ENCODE data around the gene ADM2. TPM values are rescaled to one million over a fixed set of nuclear protein-coding genes. Genes with fewer than 3 reads are reported as not detected.

Gene ADM2
- total RNA-seq, 1 experiment from 2014 or later: 10.9 TPM

GRCh38 chr22:50507991-50508884 is 26.9 kb downstream of the ADM2 start, which contains the start of gene NCAPH2 (continued):
- TF ChIP-seq HMGXB4 (CRISPR knock-in tag; IDR thresholded peaks at IDR 0.05) (no peak), ESRRA (CRISPR knock-in tag; IDR thresholded peaks at IDR 0.05; ENCODE audit: borderline replicate concordance) (no peak), NR1H2 (CRISPR knock-in tag; IDR thresholded peaks at IDR 0.05) (no peak), SOX15 (CRISPR knock-in tag; IDR thresholded peaks at IDR 0.05) (no peak), MYBL2 (CRISPR knock-in tag; IDR thresholded peaks at IDR 0.05) (peak; percentile 76; the same call in 1 of the 2 replicates), JUN (CRISPR knock-in tag; IDR thresholded peaks at IDR 0.05) (no peak), CBFB (CRISPR knock-in tag; IDR thresholded peaks at IDR 0.05; ENCODE audit: low read depth) (no peak), FOXJ3 (CRISPR knock-in tag; IDR thresholded peaks at IDR 0.05; ENCODE audit: borderline replicate concordance) (no peak), USF2 (CRISPR knock-in tag; IDR thresholded peaks at IDR 0.05) (peak; percentile 21; the same call in 1 of the 2 replicates), FOXP1 (CRISPR knock-in tag; IDR thresholded peaks at IDR 0.05; ENCODE audit: borderline replicate concordance) (peak; percentile 74; the same call in 1 of the 2 replicates), ZNF232 (CRISPR knock-in tag; IDR thresholded peaks at IDR 0.05) (peak; percentile 71; the same call in 1 of the 2 replicates), ZNF423 (CRISPR knock-in tag; IDR thresholded peaks at IDR 0.05) (no peak), ATF1 (CRISPR knock-in tag; IDR thresholded peaks at IDR 0.05) (peak; percentile 43; the same call in 1 of the 2 replicates), CREB1 (CRISPR knock-in tag; IDR thresholded peaks at IDR 0.05) (peak; percentile 63; the same call in 1 of the 2 replicates), CREM (CRISPR knock-in tag; IDR thresholded peaks at IDR 0.05) (peak; percentile 97), ZNF281 (CRISPR knock-in tag; IDR thresholded peaks at IDR 0.05) (no peak), ZNF512 (CRISPR knock-in tag; IDR thresholded peaks at IDR 0.05; ENCODE audit: borderline replicate concordance) (no peak), ZNF219 (CRISPR knock-in tag; IDR thresholded peaks at IDR 0.05; ENCODE audit: borderline replicate concordance) (no peak), NFE2L1 (CRISPR knock-in tag; IDR thresholded peaks at IDR 0.05) (peak; percentile 89), SMAD3 (CRISPR knock-in tag; IDR thresholded peaks at IDR 0.05; ENCODE audit: borderline replicate concordance) (0 out of 2 replicates have a peak, but pooled peaks have one; percentile 43)
- TF ChIP-seq, protein P1, sequence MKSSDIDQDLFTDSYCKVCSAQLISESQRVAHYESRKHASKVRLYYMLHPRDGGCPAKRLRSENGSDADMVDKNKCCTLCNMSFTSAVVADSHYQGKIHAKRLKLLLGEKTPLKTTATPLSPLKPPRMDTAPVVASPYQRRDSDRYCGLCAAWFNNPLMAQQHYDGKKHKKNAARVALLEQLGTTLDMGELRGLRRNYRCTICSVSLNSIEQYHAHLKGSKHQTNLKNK (CRISPR knock-in tag; IDR thresholded peaks at IDR 0.05): no peak
- TF ChIP-seq, protein P2, sequence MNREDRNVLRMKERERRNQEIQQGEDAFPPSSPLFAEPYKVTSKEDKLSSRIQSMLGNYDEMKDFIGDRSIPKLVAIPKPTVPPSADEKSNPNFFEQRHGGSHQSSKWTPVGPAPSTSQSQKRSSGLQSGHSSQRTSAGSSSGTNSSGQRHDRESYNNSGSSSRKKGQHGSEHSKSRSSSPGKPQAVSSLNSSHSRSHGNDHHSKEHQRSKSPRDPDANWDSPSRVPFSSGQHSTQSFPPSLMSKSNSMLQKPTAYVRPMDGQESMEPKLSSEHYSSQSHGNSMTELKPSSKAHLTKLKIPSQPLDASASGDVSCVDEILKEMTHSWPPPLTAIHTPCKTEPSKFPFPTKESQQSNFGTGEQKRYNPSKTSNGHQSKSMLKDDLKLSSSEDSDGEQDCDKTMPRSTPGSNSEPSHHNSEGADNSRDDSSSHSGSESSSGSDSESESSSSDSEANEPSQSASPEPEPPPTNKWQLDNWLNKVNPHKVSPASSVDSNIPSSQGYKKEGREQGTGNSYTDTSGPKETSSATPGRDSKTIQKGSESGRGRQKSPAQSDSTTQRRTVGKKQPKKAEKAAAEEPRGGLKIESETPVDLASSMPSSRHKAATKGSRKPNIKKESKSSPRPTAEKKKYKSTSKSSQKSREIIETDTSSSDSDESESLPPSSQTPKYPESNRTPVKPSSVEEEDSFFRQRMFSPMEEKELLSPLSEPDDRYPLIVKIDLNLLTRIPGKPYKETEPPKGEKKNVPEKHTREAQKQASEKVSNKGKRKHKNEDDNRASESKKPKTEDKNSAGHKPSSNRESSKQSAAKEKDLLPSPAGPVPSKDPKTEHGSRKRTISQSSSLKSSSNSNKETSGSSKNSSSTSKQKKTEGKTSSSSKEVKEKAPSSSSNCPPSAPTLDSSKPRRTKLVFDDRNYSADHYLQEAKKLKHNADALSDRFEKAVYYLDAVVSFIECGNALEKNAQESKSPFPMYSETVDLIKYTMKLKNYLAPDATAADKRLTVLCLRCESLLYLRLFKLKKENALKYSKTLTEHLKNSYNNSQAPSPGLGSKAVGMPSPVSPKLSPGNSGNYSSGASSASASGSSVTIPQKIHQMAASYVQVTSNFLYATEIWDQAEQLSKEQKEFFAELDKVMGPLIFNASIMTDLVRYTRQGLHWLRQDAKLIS (CRISPR knock-in tag; IDR thresholded peaks at IDR 0.05; ENCODE audit: borderline replicate concordance): no peak
- TF ChIP-seq, protein P3, sequence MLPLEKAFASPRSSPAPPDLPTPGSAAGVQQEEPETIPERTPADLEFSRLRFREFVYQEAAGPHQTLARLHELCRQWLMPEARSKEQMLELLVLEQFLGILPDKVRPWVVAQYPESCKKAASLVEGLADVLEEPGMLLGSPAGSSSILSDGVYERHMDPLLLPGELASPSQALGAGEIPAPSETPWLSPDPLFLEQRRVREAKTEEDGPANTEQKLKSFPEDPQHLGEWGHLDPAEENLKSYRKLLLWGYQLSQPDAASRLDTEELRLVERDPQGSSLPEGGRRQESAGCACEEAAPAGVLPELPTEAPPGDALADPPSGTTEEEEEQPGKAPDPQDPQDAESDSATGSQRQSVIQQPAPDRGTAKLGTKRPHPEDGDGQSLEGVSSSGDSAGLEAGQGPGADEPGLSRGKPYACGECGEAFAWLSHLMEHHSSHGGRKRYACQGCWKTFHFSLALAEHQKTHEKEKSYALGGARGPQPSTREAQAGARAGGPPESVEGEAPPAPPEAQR (CRISPR knock-in tag; IDR thresholded peaks at IDR 0.05): no peak
- TF ChIP-seq, protein P4, sequence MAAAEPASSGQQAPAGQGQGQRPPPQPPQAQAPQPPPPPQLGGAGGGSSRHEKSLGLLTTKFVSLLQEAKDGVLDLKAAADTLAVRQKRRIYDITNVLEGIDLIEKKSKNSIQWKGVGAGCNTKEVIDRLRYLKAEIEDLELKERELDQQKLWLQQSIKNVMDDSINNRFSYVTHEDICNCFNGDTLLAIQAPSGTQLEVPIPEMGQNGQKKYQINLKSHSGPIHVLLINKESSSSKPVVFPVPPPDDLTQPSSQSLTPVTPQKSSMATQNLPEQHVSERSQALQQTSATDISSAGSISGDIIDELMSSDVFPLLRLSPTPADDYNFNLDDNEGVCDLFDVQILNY (CRISPR knock-in tag; IDR thresholded peaks at IDR 0.05): peak; percentile 94
